ENCODE measurements around the gene C5AR2. TPM values are rescaled to one million over a fixed set of nuclear protein-coding genes. Genes with fewer than 3 reads are reported as not detected.

C5AR2 gene
- polyA plus RNA-seq, 1 donor from 2014 or later: not detected

GRCh38 chr19:47374876-47375693, 43.1 kb downstream of the C5AR2 start:
- TF ChIP-seq, protein P1, sequence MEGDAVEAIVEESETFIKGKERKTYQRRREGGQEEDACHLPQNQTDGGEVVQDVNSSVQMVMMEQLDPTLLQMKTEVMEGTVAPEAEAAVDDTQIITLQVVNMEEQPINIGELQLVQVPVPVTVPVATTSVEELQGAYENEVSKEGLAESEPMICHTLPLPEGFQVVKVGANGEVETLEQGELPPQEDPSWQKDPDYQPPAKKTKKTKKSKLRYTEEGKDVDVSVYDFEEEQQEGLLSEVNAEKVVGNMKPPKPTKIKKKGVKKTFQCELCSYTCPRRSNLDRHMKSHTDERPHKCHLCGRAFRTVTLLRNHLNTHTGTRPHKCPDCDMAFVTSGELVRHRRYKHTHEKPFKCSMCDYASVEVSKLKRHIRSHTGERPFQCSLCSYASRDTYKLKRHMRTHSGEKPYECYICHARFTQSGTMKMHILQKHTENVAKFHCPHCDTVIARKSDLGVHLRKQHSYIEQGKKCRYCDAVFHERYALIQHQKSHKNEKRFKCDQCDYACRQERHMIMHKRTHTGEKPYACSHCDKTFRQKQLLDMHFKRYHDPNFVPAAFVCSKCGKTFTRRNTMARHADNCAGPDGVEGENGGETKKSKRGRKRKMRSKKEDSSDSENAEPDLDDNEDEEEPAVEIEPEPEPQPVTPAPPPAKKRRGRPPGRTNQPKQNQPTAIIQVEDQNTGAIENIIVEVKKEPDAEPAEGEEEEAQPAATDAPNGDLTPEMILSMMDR (IDR thresholded peaks at IDR 0.05; ENCODE audit: poor library complexity, severe bottlenecking): no peak
- TF ChIP-seq RAD21 (conservative IDR thresholded peaks at IDR 0.05) (no peak), POLR2AphosphoS5 (IDR thresholded peaks at IDR 0.05) (no peak), SMC3 (conservative IDR thresholded peaks at IDR 0.05; ENCODE audit: poor library complexity) (no peak), EP300 (conservative IDR thresholded peaks at IDR 0.05; ENCODE audit: poor library complexity, severe bottlenecking) (no peak), MXI1 (conservative IDR thresholded peaks at IDR 0.05; ENCODE audit: poor library complexity, severe bottlenecking) (no peak), TAF1 (IDR thresholded peaks at IDR 0.05; ENCODE audit: low read depth) (no peak), REST (IDR thresholded peaks at IDR 0.05; ENCODE audit: borderline replicate concordance) (no peak), EZH2 (IDR thresholded peaks at IDR 0.05; ENCODE audit: borderline replicate concordance, insufficient read depth, low read length, poor library complexity, severe bottlenecking) (no peak)
- Histone ChIP-seq H3F3A (ENCODE audit: insufficient read depth, low read length, poor library complexity, severe bottlenecking) (no peaks in the 10 kb centered on the region), H3K4me2 (ENCODE audit: low read length) (no peak overlapping the region), H4K20me1 (ENCODE audit: insufficient read depth) (no peaks in the 10 kb centered on the region), H3K4me3 (ENCODE audit: low read length) (no peak overlapping the region), H3K27me3 (ENCODE audit: insufficient read depth, low read depth, low read length) (no peaks in the 10 kb centered on the region), H3K27ac (ENCODE audit: low read length) (no peak overlapping the region), H3K9me3 (ENCODE audit: low read length) (no peaks in the 10 kb centered on the region), H2AFZ (ENCODE audit: low read depth, low read length) (no peak overlapping the region), H3K79me2 (replicated peaks; ENCODE audit: insufficient read depth, low read length) (no peaks in the 10 kb centered on the region), H3K9me2 (ENCODE audit: insufficient read depth, low read length) (no peaks in the 10 kb centered on the region), H3K9ac (ENCODE audit: low read length) (no peak overlapping the region), H3K36me3 (ENCODE audit: insufficient read depth, low read length) (no peaks in the 10 kb centered on the region)

DNA sequence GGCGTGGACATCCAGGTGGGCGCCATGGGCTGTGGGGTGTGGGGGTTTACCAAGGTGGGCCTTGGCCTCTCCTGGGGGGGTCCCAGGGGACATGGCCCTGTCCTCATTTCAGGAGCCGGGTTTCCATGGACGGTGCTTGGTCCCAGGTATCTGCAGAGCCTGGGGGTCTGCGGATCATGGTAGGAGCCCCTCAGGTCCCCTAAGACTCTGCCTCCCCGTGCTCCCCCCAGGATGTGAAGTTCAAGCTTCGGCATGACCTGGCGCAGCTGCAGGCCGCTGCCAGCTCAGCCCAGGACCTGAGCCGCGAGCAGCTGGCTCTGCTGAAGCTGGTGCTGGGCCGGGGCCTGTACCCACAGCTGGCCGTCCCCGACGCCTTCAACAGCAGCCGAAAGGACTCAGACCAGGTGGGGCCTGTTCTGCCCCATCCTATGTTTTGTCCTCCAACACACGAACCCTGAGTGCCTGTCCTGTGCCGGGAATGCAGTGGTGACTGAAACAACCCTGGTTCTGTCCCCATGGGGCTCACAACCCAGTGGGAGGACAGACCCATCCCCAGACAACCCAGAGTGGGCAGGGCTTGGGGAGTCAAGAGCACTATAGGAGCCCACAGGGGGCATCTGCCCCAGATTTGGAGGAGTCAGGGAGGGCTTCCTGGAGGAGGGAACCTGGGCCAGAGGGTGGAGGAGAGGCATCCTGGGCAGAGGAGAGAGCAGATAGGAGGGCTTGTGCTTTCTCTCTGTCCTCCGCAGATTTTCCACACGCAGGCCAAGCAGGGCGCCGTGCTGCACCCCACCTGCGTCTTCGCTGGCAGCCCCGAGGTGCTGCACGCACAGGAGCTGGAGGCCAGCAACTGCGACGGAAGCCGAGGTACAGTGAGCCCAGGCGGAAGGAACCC, 44.0 kb downstream of the C5AR2 start:
- H3K4me2 ChIP-seq (ENCODE audit: low read length): no peak overlapping the region
- H3K36me3 ChIP-seq (ENCODE audit: insufficient read depth, low read length): no peaks in the 10 kb centered on the region
- no peaks in the 10 kb centered on the region for H3K79me2 ChIP-seq (replicated peaks; ENCODE audit: insufficient read depth, low read length)
- no peaks in the 10 kb centered on the region for H3F3A ChIP-seq (ENCODE audit: insufficient read depth, low read length, poor library complexity, severe bottlenecking)
- H3K9ac ChIP-seq (ENCODE audit: low read length): no peak overlapping the region
- no peaks in the 10 kb centered on the region for H3K9me3 ChIP-seq (ENCODE audit: low read length)
- no peaks in the 10 kb centered on the region for H3K9me2 ChIP-seq (ENCODE audit: insufficient read depth, low read length)
- no peaks in the 10 kb centered on the region for H4K20me1 ChIP-seq (ENCODE audit: insufficient read depth)
- H3K27ac ChIP-seq (ENCODE audit: low read length): no peak overlapping the region
- no peak overlapping the region for H2AFZ ChIP-seq (ENCODE audit: low read depth, low read length)
- no peaks in the 10 kb centered on the region for H3K27me3 ChIP-seq (ENCODE audit: insufficient read depth, low read depth, low read length)
- no peak for TF ChIP-seq RAD21 (conservative IDR thresholded peaks at IDR 0.05)
- TF ChIP-seq SMC3 (conservative IDR thresholded peaks at IDR 0.05; ENCODE audit: poor library complexity): no peak
- TF ChIP-seq EZH2 (IDR thresholded peaks at IDR 0.05; ENCODE audit: borderline replicate concordance, insufficient read depth, low read length, poor library complexity, severe bottlenecking): no peak
- TF ChIP-seq, protein P1 (IDR thresholded peaks at IDR 0.05; ENCODE audit: poor library complexity, severe bottlenecking): no peak
- no peak for TF ChIP-seq POLR2AphosphoS5 (IDR thresholded peaks at IDR 0.05)
- no peak for TF ChIP-seq EP300 (conservative IDR thresholded peaks at IDR 0.05; ENCODE audit: poor library complexity, severe bottlenecking)
- no peak for TF ChIP-seq TAF1 (IDR thresholded peaks at IDR 0.05; ENCODE audit: low read depth)
- no peak for TF ChIP-seq MXI1 (conservative IDR thresholded peaks at IDR 0.05; ENCODE audit: poor library complexity, severe bottlenecking)
- no peak for TF ChIP-seq REST (IDR thresholded peaks at IDR 0.05; ENCODE audit: borderline replicate concordance)
- no peak overlapping the region for H3K4me3 ChIP-seq (ENCODE audit: low read length)
